Suprapubic skin (tissue), 4 donors: ENCODE results near the gene TAF7L.

ENCODE experiments used
- POLR2A ChIP-seq, 2 donors: fragments of 450-650 bp; IDR thresholded peaks; one replicate each; pipeline ENCODE4 v1.6.1; 2017; ENCODE audit warnings: antibody characterized with exemption in 2 of 2, mild to moderate bottlenecking in 2 of 2, moderate library complexity in 2 of 2
- POLR2AphosphoS5 ChIP-seq, 3 donors: sonication (generic); formaldehyde crosslinking; IDR thresholded peaks; one replicate each; pipeline ENCODE4 v1.6.1; 2017; ENCODE audit warnings: antibody characterized with exemption in 3 of 3

GRCh38 chrX:101252634-101253033 is 38.5 kb downstream of the TAF7L start:
- TF ChIP-seq POLR2AphosphoS5 (IDR thresholded peaks at IDR 0.05) (no peak), POLR2A (IDR thresholded peaks at IDR 0.05) (no peak)
